NCI-H2196 (cell line): ENCODE measurements around the gene LENG8.
"Not testable (repeated sequence)": the region's sequence is repeated elsewhere in the genome, so short reads cannot be mapped to it uniquely, and the experiment has no call there.

Experiments used
- DNase-seq: peaks from one replicate; lab custom pipeline; 2025; ENCODE audit not compliant: unreplicated experiment; lab: John Stamatoyannopoulos, UW

The LENG8 gene

DNA sequence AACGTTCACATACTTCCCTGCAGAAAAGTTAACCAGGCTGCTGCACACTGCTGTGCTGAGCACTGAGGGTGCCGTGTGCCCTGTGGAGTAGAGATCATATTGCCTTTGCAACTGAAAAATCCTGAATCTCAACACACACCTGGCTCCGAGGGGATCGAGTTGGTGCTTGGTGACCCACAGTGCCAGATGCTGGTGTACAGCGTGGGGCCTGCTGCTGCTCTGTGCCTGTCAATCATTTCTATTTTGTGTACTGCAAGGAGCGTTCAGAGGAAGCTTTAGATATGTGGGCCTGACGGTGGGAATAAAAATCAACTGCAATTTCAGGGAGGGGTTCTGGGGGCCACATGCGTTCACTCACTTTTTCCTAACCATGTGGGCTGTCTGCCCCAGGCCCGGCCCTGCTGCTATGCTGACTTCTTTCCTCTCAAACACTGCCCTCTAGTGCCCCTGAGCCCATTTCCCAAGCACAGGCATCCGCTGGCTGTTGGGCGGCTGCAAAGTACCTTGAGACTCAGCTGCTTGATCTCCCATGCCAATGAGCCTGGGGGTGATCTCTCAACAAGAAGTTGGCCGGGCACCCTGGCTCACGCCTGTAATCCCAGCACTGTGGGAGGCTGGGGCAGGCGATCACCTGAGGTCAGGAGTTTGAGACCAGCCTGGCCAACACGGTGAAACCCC is 9.7 kb upstream of the LENG8 start:
- peak; percentile 36 for DNase-seq

- DNase-seq: no peak
Observed at GRCh38 chr19:54440641-54441040, 8.4 kb upstream of the LENG8 start.

DNA sequence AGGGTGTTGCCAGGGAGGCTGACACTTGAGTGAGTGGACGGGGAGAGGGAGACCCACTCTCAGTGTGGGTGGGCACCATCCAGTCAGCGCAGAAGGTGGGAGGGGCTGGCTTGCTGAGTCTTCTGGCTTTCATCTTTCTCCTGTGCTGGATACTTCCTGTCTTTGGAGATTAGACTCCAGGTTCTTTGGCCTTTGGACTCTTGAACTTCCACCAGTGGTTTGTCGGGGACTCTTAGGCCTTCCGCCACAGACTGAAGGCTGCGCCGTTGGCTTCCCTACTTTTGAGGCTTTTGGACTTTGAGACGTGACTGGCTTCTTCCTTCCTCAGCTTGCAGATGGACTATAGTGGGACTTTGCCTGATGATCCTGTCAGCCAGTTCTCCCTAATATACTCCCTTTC is 4.3 kb upstream of the LENG8 start:
- no peak for DNase-seq

DNA sequence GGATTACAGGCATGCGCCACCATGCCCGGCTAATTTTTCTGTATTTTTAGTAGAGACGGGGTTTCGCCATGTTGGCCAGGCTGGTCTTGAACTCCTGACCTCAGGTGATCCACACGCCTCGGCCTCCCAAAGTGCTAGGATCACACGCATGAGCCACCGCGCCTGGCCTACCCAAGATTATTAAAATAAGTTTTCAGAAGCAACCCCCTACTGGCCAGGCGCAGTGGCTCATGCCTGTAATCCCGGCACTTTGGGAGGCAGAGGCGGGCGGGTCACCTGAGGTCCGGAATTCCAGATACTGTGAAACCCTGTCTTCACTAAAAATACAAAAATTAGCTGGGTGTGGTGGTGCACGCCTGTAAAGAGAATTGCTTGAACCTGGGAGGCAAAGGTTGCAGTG is 2.6 kb upstream of the LENG8 start:
- DNase-seq: not testable (repeated sequence)

DNA sequence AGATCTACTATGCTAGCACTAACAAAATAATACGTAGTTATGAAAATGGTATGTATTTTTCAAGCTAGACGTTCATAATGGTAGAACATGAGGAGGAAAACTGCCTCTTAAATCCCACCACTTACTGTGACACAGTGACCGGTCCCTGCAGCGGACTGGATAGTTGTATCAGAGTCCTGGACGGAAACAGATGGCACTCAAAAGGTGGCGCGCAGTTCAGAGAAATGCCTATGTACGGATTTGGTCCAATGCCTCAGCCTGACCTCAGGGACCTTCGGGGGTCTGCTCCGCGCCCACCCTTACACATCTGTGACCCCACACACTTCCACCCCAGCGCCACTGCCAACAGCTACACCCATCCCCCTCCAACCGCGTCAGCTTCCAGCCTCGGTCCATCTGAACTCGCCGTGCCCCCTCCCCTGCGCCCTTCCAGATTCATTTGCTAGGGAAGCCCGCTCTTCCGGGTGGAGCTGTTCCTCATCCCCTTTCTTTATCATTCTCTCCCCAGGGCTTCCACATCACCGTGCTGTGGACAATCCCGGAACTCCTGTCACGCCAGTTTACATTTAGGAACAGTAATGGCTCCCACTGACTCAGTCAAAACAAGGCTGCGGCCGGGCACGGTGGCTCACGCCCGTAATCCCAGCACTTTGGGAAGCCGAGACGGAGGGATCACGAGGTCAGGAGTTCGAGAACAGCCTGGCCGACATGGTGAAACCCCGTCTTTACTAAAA is 792 bp upstream of the LENG8 start:
- peak; percentile 14 for DNase-seq

DNA sequence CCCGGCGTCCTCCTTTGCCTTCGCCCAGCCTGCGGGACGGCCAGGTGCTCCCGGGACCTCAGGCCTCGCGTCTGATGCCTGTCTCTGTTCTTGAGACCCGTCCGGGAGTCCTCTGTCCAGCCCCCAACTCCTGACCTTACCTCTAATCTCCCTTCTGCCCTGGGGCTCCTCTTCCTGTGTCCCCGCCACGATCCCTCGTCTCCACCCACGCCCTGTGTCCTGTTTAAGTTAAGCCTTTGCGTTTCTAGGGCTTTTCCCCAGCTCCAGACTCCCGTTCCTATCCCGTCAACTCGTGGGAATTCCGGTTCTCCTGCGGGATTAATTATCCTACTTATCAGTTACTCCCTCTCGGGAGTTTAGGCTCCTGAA is 686 bp downstream of the LENG8 start:
- DNase-seq: no peak

GRCh38 chr19:54451331-54451871 is 2.4 kb downstream of the LENG8 start:
- DNase-seq: peak; percentile 33

- DNase-seq: no peak
Observed at GRCh38 chr19:54451997-54452396, 3.0 kb downstream of the LENG8 start.

DNA sequence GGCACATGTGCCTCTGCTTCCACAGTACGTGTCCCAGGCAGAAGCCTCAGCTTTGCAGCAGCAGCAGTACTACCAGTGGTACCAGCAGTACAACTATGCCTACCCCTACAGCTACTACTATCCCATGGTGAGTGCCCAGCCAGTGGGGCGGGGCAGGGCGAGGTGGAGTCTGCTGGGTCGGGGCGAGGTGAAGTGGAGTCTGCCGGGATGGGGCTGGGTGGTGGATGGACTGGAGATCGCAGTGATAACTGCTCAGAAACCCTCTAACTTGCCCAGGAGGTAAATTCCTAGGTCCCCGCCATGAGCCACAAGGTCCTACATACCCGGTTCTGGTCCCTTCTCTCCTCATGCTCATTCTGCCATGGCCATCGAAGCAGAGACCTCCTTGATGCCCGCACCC is 3.6 kb downstream of the LENG8 start:
- DNase-seq: no peak

DNA sequence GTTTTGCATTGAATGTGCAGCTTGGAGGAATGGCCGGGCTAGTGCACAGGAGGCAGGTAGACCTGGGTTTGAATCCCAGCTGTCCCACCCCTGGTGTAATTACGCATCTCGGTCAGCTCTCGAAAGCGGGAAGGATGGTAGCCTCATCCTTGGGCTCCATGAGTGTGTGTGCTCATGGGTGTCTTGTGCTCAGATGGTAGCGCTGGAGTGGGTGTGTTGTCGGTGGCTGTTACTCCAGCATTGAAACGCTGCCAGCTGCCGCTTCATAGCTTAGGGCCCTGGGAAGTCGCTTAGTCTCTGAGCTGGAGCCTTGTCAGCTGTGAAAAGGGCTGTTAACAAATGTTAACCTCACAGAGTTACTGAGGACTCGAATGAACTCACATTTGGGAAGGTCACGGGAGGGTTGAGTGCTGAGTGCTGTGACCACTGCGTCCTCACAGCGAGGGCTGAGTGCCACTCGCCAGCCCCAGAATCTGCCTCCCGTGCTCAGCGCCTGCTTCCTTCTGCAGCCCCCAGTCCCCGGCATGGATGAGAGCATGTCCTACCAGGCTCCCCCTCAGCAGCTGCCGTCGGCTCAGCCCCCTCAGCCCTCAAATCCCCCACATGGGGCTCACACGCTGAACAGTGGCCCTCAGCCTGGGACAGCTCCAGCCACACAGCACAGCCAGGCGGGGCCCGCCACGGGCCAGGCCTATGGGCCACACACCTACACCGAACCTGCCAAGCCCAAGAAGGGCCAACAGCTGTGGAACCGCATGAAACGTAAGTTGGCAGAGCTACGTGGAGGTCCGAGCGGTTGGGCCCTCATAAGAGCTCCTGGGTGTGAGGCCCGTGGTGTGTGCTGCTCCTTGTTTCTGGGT is 5.2 kb downstream of the LENG8 start:
- no peak for DNase-seq

- DNase-seq: no peak
Observed at GRCh38 chr19:54454781-54455675, 6.0 kb downstream of the LENG8 start.

DNA sequence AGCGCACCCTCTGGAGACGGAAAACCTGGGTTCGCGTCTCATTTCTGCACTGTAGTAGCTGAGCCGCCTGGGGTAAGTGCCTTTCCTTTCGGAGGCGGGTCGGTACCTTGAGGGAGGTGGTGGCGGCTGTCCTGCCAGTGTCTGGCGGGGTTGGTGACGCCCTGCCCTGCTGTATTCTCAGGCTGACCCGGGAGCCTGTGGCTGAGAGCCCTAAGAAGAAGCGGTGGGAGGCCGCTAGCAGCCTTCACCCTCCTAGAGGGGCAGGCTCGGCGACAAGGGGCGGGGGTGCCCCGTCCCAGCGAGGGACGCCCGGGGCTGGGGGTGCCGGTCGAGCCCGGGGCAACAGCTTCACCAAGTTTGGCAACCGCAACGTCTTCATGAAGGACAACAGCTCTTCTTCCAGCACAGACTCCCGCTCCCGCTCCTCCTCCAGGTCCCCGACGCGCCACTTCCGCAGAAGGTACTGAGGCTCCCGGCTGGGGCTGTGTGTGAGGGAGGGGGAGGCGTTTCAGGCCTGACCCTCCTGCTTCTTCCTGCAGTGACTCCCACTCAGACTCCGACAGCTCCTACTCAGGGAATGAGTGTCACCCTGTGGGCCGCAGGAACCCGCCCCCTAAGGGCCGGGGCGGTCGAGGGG is 6.9 kb downstream of the LENG8 start:
- DNase-seq: no peak

DNA sequence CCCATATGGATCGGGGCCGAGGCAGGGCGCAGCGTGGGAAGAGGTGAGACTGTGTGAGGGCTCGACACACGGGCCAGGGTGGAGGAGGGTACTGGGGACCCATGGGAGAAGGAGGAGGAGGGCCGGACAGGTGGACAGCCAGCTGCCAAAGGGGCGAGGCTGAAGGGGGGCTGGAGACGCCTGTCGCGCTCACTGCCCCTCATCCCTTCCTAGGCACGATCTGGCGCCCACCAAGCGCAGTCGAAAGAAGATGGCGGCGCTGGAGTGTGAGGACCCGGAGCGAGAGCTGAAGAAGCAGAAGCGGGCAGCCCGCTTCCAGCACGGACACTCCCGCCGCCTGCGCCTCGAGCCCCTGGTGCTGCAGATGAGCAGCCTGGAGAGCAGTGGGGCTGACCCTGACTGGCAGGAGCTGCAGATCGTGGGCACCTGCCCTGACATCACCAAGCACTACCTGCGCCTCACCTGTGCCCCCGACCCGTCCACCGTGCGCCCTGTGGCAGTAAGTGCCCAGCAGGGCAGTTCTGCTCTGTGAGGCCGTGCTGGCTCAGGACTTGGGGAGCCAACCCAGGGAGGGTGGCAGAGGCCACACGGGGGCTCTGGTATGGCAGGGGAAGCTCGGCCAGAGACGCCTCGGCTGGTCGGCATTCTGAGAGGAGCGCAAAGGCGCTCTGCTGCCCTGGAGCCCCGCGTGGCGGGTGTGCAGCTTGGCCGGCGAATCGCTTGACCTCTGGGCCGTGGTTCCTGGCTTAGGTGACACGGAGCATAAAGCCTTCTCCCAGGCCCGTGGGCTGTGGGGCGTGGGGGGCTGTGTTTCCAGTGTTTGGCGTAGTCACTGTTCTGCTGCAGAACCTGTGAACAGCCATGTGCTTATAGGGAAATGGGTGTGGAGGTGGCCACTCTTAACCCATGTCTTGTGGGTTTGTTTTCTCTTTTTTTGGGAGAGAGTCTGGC is 7.7 kb downstream of the LENG8 start:
- DNase-seq: no peak

DNA sequence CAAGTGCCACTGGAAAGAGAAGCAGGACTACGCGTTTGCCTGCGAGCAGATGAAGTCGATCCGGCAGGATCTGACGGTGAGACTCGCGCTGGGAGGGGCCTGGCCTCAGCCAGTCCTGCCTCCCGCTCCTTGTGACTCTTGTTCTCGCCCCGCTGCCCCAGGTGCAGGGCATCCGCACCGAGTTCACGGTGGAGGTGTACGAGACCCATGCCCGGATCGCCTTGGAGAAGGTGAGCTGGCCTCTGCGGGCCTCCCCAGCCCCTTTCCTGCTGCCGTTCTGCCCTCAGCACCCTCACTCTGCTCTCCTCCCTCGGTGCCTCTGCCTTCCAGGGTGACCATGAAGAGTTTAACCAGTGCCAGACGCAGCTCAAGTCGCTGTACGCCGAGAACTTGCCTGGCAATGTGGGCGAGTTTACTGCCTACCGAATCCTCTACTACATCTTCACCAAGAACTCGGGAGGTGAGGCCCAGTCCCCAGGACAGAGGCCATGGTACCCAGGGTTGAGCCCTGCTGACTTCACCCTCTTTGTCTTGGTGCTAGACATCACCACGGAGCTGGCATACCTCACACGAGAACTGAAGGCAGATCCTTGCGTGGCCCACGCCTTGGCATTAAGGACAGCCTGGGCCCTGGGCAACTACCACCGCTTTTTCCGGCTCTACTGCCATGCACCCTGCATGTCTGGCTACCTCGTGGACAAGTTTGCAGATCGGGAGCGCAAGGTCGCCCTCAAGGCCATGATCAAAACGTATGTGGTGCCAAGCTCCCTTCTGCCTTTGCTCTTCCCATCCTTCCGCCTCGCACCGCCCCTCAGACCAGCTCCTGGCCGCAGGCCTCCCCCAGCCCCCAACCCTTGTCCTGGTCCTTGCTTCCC is 9.0 kb downstream of the LENG8 start:
- DNase-seq: no peak

DNA sequence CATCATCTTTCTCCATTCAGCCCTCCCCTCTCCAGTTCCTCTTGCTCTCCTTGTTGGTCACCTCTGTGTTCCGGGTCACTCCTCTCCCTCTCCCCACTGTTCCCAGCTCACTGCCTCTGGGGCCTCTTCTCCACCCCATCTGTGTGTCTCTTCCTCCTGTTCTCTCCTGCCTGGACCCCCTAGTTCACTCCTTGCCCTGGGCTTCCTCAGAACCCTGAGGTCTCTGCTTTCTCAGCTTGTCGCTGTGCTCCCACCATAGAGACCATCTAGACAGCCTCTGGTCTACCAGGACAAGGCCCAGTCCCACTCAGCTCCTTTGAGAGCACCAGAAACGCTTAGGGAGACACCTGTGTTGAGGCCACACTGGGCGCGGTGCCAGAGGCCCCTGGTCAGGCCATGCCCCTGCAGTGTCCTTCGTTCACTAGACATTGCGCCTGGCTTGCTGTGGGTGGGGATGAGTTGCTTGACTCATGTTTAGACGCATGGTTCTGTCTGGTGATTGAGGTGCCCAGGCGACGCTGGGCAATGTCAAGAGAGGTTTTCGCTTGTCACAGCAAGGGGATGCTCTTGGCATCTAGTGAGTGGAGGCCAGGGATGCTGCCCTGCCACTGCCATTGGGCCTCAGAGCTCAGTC is 9.8 kb downstream of the LENG8 start:
- no peak for DNase-seq

- peak; percentile 68 for DNase-seq
Observed at GRCh38 chr19:54459282-54460229, 10.6 kb downstream of the LENG8 start.
